ENCODE results near the gene ARL14. TPM values are rescaled to one million over a fixed set of nuclear protein-coding genes. Genes with fewer than 3 reads are reported as not detected.

Gene ARL14
- total and polyA plus RNA-seq, 12 donors = 0.17 to 0.27 (median 0.20) TPM; not detected in 8

DNA sequence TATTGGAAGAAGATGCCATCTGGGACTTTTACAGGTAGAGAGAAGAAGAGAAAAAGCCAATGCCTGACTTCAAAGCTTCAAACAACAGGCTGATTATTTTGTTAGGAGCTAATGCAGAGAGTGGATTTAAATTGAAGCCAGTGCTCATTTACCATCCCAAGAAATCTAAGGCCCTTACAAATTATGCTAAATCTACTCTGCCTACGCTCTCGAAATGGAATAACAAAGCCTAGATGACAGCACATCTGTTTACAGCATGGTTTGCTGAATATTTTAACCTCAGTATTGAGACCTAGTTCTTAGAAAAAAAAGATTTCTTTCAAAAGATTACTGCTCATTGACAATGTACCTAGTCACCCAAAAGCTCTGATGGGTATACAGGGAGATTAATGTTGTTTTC is 16.2 kb downstream of the ARL14 start:
- intact Hi-C loops (cut with DNase I) = no loop called here
- WGBS, 4 donors = 47 to 97% (median 78%) methylated on average over 2 of the region's 2 CpGs

DNA sequence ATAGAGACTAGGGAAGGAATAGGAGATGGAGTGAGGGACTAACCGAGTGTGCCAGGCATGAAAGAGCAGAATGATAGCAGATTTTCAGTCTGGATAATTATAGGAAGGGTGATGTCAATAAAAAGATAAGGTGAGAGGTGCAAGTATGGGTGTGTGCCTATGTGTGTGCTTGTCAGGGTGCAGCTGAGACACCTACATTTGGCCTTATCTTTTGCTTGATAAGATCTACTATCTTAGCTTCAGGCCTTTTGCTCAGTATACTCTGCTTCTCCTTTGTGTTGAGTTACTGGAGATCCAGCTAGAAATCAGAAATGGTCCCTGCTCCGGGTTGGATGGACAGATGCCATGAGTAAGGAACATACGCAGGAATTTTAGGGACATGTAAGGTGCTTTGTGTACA is 17.4 kb downstream of the ARL14 start:
- Histone ChIP-seq H3K27ac (no peak overlapping the region), H3K9me3 (replicated peaks in 1 of 3) (no peaks in the 10 kb centered on the region), H3K36me3 (replicated peaks in 1 of 2) (no peaks in the 10 kb centered on the region), H3K4me1 (replicated peaks in 1 of 2) (peaks cover 11 to 24% of the 10 kb centered on the region in 2 donors), H3K4me3 (no peak overlapping the region), H3K27me3 (no peaks in the 10 kb centered on the region)
- intact Hi-C loops (cut with DNase I) = no loop called here
- TF ChIP-seq, protein P1, sequence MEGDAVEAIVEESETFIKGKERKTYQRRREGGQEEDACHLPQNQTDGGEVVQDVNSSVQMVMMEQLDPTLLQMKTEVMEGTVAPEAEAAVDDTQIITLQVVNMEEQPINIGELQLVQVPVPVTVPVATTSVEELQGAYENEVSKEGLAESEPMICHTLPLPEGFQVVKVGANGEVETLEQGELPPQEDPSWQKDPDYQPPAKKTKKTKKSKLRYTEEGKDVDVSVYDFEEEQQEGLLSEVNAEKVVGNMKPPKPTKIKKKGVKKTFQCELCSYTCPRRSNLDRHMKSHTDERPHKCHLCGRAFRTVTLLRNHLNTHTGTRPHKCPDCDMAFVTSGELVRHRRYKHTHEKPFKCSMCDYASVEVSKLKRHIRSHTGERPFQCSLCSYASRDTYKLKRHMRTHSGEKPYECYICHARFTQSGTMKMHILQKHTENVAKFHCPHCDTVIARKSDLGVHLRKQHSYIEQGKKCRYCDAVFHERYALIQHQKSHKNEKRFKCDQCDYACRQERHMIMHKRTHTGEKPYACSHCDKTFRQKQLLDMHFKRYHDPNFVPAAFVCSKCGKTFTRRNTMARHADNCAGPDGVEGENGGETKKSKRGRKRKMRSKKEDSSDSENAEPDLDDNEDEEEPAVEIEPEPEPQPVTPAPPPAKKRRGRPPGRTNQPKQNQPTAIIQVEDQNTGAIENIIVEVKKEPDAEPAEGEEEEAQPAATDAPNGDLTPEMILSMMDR (IDR thresholded peaks at IDR 0.05) = no peak
- no peak for TF ChIP-seq POLR2A (IDR thresholded peaks at IDR 0.05)
- 92 to 98% (median 96%) methylated on average over 3 of the region's 3 CpGs for WGBS, 4 donors
- no peak for DNase-seq

More for the DNA sequence above, 16.2 kb downstream of the ARL14 start:
- Histone ChIP-seq H3K36me3 (replicated peaks in 1 of 2) (no peaks in the 10 kb centered on the region), H3K27ac (no peak overlapping the region), H3K4me1 (replicated peaks in 1 of 2) (peaks cover 7 to 13% of the 10 kb centered on the region in 2 donors), H3K9me3 (replicated peaks in 1 of 3) (no peaks in the 10 kb centered on the region), H3K27me3 (no peaks in the 10 kb centered on the region), H3K4me3 (no peak overlapping the region)
- no peak for DNase-seq
- no peak for TF ChIP-seq POLR2A (IDR thresholded peaks at IDR 0.05)
- TF ChIP-seq, protein P1 (IDR thresholded peaks at IDR 0.05) = no peak

DNA sequence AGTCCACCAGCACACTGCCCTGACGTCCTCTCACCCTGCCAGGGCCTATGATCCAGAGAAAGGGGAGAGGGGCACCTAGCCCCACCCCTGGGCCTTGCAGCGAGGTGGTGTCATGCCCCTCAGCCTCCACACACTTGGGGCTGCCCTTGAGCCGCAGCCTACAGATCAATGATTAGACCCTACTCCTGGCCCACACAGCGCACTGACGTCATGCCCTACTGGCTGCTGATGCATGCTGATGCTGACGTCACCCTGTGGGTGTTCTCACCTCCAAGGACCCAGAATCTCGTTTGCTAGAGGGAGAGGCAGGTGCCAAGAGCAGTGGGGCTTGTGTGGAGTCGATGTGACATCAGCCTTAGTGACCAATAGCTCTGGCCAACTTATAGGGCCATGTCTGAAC is 18.0 kb downstream of the ARL14 start:
- Histone ChIP-seq H3K4me1 (replicated peaks in 1 of 2) (peaks cover 11 to 24% of the 10 kb centered on the region in 2 donors), H3K36me3 (replicated peaks in 1 of 2) (no peaks in the 10 kb centered on the region), H3K9me3 (replicated peaks in 1 of 3) (no peaks in the 10 kb centered on the region), H3K27me3 (no peaks in the 10 kb centered on the region), H3K27ac (no peak overlapping the region), H3K4me3 (no peak overlapping the region)
- no peak for DNase-seq
- intact Hi-C loops (cut with DNase I) = no loop called here
- 72 to 90% (median 87%) methylated on average over 3 to 8 of the region's 8 CpGs for WGBS, 4 donors
- TF ChIP-seq, protein P1 (IDR thresholded peaks at IDR 0.05) = no peak
- no peak for TF ChIP-seq POLR2A (IDR thresholded peaks at IDR 0.05)

DNA sequence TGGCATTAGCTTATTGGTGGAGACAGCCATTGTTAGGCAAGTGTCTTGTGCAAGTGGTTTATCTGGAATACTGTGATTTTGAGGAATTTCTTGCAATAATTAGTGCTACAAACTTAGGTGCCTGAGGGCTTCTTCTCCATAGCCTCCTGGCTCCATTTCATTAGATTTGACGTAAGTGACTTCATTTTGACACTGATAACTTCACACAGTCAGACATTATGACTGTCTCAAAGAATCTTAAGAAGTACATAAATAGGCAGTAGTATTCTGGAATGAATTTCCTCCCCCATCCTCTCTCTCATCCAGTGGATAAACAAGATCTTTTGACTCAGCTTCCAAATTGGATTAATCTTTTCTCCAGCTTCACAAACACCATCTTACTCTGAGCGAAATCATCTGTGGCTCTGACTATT is 19.0 kb downstream of the ARL14 start:
- H3K4me1 ChIP-seq (replicated peaks in 1 of 2) = peaks cover 11 to 24% of the 10 kb centered on the region in 2 donors
- 72 to 83% (median 74%) methylated on average over 2 of the region's 2 CpGs for WGBS, 4 donors
- H3K27ac ChIP-seq = no peak overlapping the region
- no peak for DNase-seq
- intact Hi-C loops (cut with DNase I) = no loop called here
- H3K36me3 ChIP-seq (replicated peaks in 1 of 2) = no peaks in the 10 kb centered on the region
- H3K27me3 ChIP-seq = no peaks in the 10 kb centered on the region
- TF ChIP-seq, protein P1 (IDR thresholded peaks at IDR 0.05) = no peak
- TF ChIP-seq POLR2A (IDR thresholded peaks at IDR 0.05) = no peak
- no peak overlapping the region for H3K4me3 ChIP-seq
- H3K9me3 ChIP-seq (replicated peaks in 1 of 3) = no peaks in the 10 kb centered on the region

Measured in adrenal gland (tissue), 12 donors.